Fibroblast of lung (primary cell): ENCODE results near the gene CUBN. TPM values are rescaled to one million over a fixed set of nuclear protein-coding genes. Genes with fewer than 3 reads are reported as not detected.

ENCODE experiments used
- DNase-seq, 2 donors: peaks; one replicate each; pipeline versions ENCODE4 v3.0.0 to v3.0.0-alpha.2; 2010; ENCODE audit warnings: low read depth in 2 of 2
- H2AFZ ChIP-seq: 2 replicates; pipeline ENCODE4 v1.5.1; 2012; ENCODE audit warnings: low read length, control low read depth, inconsistent platforms
- H3K27ac ChIP-seq: 2 replicates; pipeline ENCODE4 v1.5.1; 2011; ENCODE audit warnings: low read length, control low read depth; ENCODE audit not compliant: insufficient read depth
- H3K27me3 ChIP-seq: 2 replicates; pipeline ENCODE4 v1.5.1; 2011; ENCODE audit warnings: mild to moderate bottlenecking, low read length; ENCODE audit not compliant: control insufficient read depth, insufficient read depth
- H3K36me3 ChIP-seq: 2 replicates; pipeline ENCODE4 v1.5.1; 2011; ENCODE audit warnings: low read length; ENCODE audit not compliant: control insufficient read depth, insufficient read depth
- H3K4me1 ChIP-seq: 2 replicates; pipeline ENCODE4 v1.5.1; 2011; ENCODE audit warnings: low read length; ENCODE audit not compliant: control insufficient read depth, insufficient read depth; ENCODE audit errors: extremely low read depth
- H3K4me2 ChIP-seq: 2 replicates; pipeline ENCODE4 v1.5.1; 2011; ENCODE audit warnings: low read length, control low read depth; ENCODE audit not compliant: insufficient read depth; ENCODE audit errors: extremely low read depth
- H3K4me3 ChIP-seq, 4 experiments: fragments of 200-600 bp in 1 of 4; sonication (generic) in 1 of 4; replicated peaks in 1 of 4; 2 replicates each; pipeline ENCODE4 v1.5.1; 2011 to 2016; ENCODE audit warnings: low read length in 4 of 4, low read depth in 3 of 4, mild to moderate bottlenecking in 3 of 4, control low read depth in 2 of 4, inconsistent platforms in 1 of 4, mixed read lengths in 1 of 4; ENCODE audit not compliant: insufficient read depth in 1 of 4; ENCODE audit errors: control extremely low read depth in 1 of 4
- H3K79me2 ChIP-seq: 2 replicates; pipeline ENCODE4 v1.5.1; 2012; ENCODE audit warnings: mild to moderate bottlenecking, low read length, inconsistent platforms; ENCODE audit not compliant: control insufficient read depth, insufficient read depth
- H3K9ac ChIP-seq: 2 replicates; pipeline ENCODE4 v1.5.1; 2011; ENCODE audit warnings: mild to moderate bottlenecking, low read length, control low read depth; ENCODE audit not compliant: insufficient read depth
- H3K9me3 ChIP-seq: 2 replicates; pipeline ENCODE4 v1.5.1; 2012; ENCODE audit warnings: low read depth, low read length; ENCODE audit not compliant: control insufficient read depth, insufficient read depth
- H4K20me1 ChIP-seq: 2 replicates; pipeline ENCODE4 v1.5.1; 2011; ENCODE audit warnings: low read length; ENCODE audit not compliant: control insufficient read depth, insufficient read depth; ENCODE audit errors: extremely low read depth
- EZH2 ChIP-seq: IDR thresholded peaks from 2 replicates; pipeline ENCODE4 v1.5.1; 2012; ENCODE audit warnings: low read length, control low read depth, mild to moderate bottlenecking; ENCODE audit errors: missing control alignments
- polyA plus RNA-seq, 2 donors: library from polyadenylated mRNA; depleted of rRNA in 1 of 2; stranded (reverse) in 1 of 2; unstranded in 1 of 2; fragments of >200 nt; gene quantifications; 2 replicates each; pipeline ENCODE4 v1.2.1, GENCODE V29; 2011 to 2012; ENCODE audit warnings: missing spikeins in 1 of 2
- total RNA-seq: library from RNA; depleted of rRNA; stranded (reverse); fragments of >200 nt; gene quantifications from 2 replicates; pipeline ENCODE4 v1.2.1, GENCODE V29; 2014
- TF ChIP-seq, protein P1 (sequence below), 2 donors: IDR thresholded peaks in 1 of 2; conservative IDR thresholded peaks in 1 of 2; 1 replicate in 1 of 2; 2 replicates in 1 of 2; pipeline ENCODE4 v1.5.1; 2011 to 2012; ENCODE audit warnings: low read length in 2 of 2, control low read depth in 1 of 2, inconsistent platforms in 1 of 2, low read depth in 1 of 2, mild to moderate bottlenecking in 1 of 2

Gene CUBN
- total and polyA plus RNA-seq, 2 donors (not counting 1 experiment from before 2014, with no cell fraction given), result 1.3 to 1.5 TPM

DNA sequence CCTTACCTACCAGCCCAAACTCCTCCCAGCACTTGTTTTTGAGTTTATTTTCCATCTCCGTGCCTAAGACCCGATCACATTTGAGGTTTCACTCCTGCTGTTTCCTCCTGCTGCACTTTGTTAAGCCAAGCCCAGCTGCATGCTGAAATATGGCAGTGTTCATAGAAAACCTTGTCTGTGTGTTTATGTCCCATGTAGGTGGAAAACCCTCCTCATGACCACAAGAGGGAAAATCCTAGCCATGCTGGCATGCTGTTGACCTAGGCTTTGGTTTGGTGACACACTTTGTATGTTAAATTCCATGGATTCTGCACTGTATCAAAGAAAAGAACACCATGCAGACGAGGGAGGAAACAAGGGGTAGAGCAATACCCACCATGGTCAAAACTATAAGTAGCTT lies 154.4 kb downstream of the CUBN start:
- H3K9me3 ChIP-seq, result no peaks in the 10 kb centered on the region
- H3K27ac ChIP-seq, result no peak overlapping the region
- no peaks in the 10 kb centered on the region for H3K27me3 ChIP-seq
- H4K20me1 ChIP-seq, result no peaks in the 10 kb centered on the region
- H2AFZ ChIP-seq, result no peak overlapping the region
- H3K4me2 ChIP-seq, result no peak overlapping the region
- H3K4me1 ChIP-seq, result no peaks in the 10 kb centered on the region
- no peak overlapping the region for H3K4me3 ChIP-seq
- no peaks in the 10 kb centered on the region for H3K79me2 ChIP-seq
- TF ChIP-seq EZH2, result no peak
- no peak for DNase-seq
- no peak overlapping the region for H3K9ac ChIP-seq
- H3K36me3 ChIP-seq, result no peaks in the 10 kb centered on the region

DNA sequence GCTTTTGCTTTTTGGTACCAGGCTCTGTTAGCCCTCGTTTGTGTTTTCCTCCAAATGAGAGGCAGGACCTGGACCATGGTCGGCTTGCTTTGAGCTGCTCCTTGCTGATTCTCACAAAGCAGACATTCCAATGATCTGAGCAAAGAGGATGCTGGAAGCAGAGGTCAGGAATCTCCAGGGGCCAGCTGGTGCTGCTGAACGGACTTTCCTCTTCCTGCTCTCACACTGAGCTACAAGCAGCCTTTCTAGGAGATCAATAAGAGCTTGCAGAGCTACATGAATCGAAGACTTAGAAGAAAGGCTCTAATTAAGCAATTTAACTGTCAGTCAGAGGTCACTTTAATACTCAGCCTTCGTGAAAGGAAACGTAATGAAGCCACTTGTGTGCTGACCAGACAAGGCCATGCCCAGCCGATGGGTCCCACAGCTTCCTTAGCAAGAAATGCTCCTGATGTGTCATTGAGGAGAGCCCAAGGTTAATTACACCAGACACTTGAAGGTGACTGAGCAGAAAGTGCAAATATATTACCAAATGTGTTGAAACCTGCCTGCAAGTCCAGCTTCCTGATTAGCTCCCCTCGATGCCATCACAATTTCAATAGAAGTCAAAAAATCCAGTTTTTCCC lies 161.1 kb downstream of the CUBN start:
- no peak overlapping the region for H3K4me3 ChIP-seq
- H2AFZ ChIP-seq, result no peak overlapping the region
- H3K4me1 ChIP-seq, result peaks cover 22% of the 10 kb centered on the region
- H3K9me3 ChIP-seq, result no peaks in the 10 kb centered on the region
- no peaks in the 10 kb centered on the region for H3K79me2 ChIP-seq
- H4K20me1 ChIP-seq, result no peaks in the 10 kb centered on the region
- TF ChIP-seq EZH2, result no peak
- TF ChIP-seq, protein P1, sequence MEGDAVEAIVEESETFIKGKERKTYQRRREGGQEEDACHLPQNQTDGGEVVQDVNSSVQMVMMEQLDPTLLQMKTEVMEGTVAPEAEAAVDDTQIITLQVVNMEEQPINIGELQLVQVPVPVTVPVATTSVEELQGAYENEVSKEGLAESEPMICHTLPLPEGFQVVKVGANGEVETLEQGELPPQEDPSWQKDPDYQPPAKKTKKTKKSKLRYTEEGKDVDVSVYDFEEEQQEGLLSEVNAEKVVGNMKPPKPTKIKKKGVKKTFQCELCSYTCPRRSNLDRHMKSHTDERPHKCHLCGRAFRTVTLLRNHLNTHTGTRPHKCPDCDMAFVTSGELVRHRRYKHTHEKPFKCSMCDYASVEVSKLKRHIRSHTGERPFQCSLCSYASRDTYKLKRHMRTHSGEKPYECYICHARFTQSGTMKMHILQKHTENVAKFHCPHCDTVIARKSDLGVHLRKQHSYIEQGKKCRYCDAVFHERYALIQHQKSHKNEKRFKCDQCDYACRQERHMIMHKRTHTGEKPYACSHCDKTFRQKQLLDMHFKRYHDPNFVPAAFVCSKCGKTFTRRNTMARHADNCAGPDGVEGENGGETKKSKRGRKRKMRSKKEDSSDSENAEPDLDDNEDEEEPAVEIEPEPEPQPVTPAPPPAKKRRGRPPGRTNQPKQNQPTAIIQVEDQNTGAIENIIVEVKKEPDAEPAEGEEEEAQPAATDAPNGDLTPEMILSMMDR (conservative IDR thresholded peaks at IDR 0.05 in 1 of 2, IDR thresholded peaks at IDR 0.05 in 1 of 2; ENCODE audit: low read depth in 1 of 2, low read length in 2 of 2), result no peak
- peak overlapping the region; percentile 70 for H3K4me2 ChIP-seq
- H3K27ac ChIP-seq, result peak overlapping the region; percentile 94
- DNase-seq, result peak; percentile 81 to 95
- no peaks in the 10 kb centered on the region for H3K36me3 ChIP-seq
- H3K27me3 ChIP-seq, result no peaks in the 10 kb centered on the region
- no peak overlapping the region for H3K9ac ChIP-seq

DNA sequence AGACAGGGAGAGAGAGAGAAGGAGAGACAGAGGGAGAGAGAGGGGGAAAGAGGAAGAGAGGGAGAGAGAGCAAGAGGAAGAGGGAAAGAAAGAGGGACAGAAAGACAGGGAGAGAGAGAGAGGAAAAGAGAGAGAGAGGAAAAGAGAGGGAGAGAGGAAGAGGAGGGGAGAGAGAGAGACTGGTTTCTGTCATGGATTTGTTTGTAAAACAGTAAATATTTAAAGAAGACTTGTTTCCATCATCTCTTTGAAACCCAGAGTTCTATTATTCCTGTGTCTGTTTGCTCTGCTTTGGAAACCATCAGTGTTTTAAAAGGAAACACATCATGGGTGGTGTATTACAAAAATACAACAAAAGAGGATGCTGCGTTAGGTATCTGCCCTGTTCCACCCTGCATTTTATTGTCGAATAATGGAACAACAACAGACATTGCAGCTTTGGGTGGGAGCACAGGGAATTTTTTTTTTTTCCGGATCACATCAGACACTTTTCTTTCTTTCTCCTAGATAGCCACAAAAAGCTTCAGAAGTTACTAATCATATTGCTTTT lies 161.7 kb downstream of the CUBN start:
- H3K4me1 ChIP-seq, result peaks cover 22% of the 10 kb centered on the region
- H3K9me3 ChIP-seq, result no peaks in the 10 kb centered on the region
- TF ChIP-seq, protein P1 (conservative IDR thresholded peaks at IDR 0.05 in 1 of 2, IDR thresholded peaks at IDR 0.05 in 1 of 2; ENCODE audit: low read depth in 1 of 2, low read length in 2 of 2), result no peak
- no peak for TF ChIP-seq EZH2
- H3K27me3 ChIP-seq, result no peaks in the 10 kb centered on the region
- H3K79me2 ChIP-seq, result no peaks in the 10 kb centered on the region
- peak overlapping the region; percentile 20 for H3K9ac ChIP-seq
- H2AFZ ChIP-seq, result peak overlapping the region; percentile 16
- no peak for DNase-seq
- H3K4me2 ChIP-seq, result peak overlapping the region; percentile 70
- peak overlapping the region; percentile 94 for H3K27ac ChIP-seq
- no peaks in the 10 kb centered on the region for H4K20me1 ChIP-seq
- peak overlapping the region in 1 of 4 experiments; percentile 27 for H3K4me3 ChIP-seq
- H3K36me3 ChIP-seq, result no peaks in the 10 kb centered on the region
